MG63 (cell line): ENCODE data around the gene FSTL4. TPM values are rescaled to one million over a fixed set of nuclear protein-coding genes. Genes with fewer than 3 reads are reported as not detected.

Source experiments
- DNase-seq: peaks from one replicate; pipeline ENCODE4 v3.0.0-alpha.2; 2020
- H3K27me3 ChIP-seq: fragments of 250-450 bp; sonication (Bioruptor Pico); 2 replicates; pipeline ENCODE4 v1.5.1; 2020; ENCODE audit warnings: mild to moderate bottlenecking, moderate library complexity
- H3K36me3 ChIP-seq: fragments of 250-450 bp; sonication (Bioruptor Pico); 2 replicates; pipeline ENCODE4 v1.5.1; 2020; ENCODE audit warnings: mild to moderate bottlenecking, moderate library complexity
- H3K4me3 ChIP-seq: fragments of 250-450 bp; sonication (Bioruptor Pico); 2 replicates; pipeline ENCODE4 v1.5.1; 2020; ENCODE audit warnings: mild to moderate bottlenecking, moderate library complexity
- H3K9me3 ChIP-seq: fragments of 250-450 bp; sonication (Bioruptor Pico); 2 replicates; pipeline ENCODE4 v1.5.1; 2020; ENCODE audit warnings: mild to moderate bottlenecking, moderate library complexity
- total RNA-seq: library from RNA; depleted of rRNA; stranded (reverse); fragments of >200 nt; shearing (Covaris generic); gene quantifications from 2 replicates; pipeline ENCODE4 v1.2.3, GENCODE V29; 2014; ENCODE audit warnings: low replicate concordance

FSTL4 gene
- total RNA-seq, 1 experiment from 2014 or later: not detected

- Histone ChIP-seq H3K27me3 (no peaks in the 10 kb centered on the region), H3K36me3 (no peaks in the 10 kb centered on the region), H3K4me3 (no peak overlapping the region), H3K9me3 (no peaks in the 10 kb centered on the region)
- DNase-seq: no peak
Measured at GRCh38 chr5:133361922-133362321, 250.4 kb downstream of the FSTL4 start.

- DNase-seq: no peak
Measured at GRCh38 chr5:133360693-133361472, 251.5 kb downstream of the FSTL4 start.

DNA sequence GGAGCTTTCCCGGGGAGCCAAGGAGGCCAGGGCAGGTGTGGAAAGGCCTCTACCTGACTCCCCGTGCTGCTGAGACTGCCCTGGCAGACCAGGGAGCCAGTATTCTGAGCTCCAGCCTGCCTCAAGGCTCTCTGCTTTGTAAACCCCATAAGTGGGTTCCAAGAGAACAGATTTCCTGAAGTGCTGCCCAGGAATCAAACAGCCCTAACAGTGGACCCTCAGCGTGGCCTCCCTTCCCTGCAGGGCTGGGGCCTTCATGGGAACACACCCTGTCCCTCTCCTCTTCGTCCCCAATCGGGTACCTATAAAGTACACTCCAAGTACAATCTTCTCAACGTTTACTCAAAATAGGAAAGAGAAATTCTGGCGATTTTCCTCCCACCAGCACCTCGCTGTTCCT lies 252.5 kb downstream of the FSTL4 start:
- Histone ChIP-seq H3K27me3 (no peaks in the 10 kb centered on the region), H3K4me3 (no peak overlapping the region), H3K36me3 (no peaks in the 10 kb centered on the region), H3K9me3 (no peaks in the 10 kb centered on the region)
- DNase-seq: no peak

More at GRCh38 chr5:133360693-133361472, 251.5 kb downstream of the FSTL4 start:
- Histone ChIP-seq H3K4me3 (no peak overlapping the region), H3K36me3 (no peaks in the 10 kb centered on the region), H3K27me3 (no peaks in the 10 kb centered on the region), H3K9me3 (no peaks in the 10 kb centered on the region)

DNA sequence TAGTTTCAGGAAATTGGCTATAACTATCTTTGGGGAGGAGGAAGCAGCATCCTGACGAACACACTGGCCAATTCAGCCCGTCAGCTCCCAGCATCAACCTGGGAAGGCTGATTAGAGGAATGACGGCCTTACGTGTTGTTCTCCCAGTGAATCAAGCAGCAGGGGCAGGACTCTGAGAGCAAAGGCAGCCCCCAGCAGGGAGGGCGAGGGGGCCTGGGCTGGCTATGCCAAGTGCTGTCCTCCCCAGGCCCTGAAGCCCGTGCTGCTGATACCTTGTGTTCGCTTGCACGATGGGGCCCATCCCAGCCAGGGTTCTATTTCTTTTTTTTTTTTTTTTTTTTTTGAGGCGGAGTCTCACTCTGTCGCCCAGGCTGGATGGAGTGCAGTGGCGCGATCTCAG lies 254.1 kb downstream of the FSTL4 start:
- no peak for DNase-seq
- Histone ChIP-seq H3K36me3 (no peaks in the 10 kb centered on the region), H3K9me3 (no peaks in the 10 kb centered on the region), H3K4me3 (no peak overlapping the region), H3K27me3 (no peaks in the 10 kb centered on the region)

- no peaks in the 10 kb centered on the region for H3K27me3 ChIP-seq
- H3K36me3 ChIP-seq: no peaks in the 10 kb centered on the region
Measured at GRCh38 chr5:133357758-133358157, 254.6 kb downstream of the FSTL4 start.

GRCh38 chr5:133356984-133357421 lies 255.3 kb downstream of the FSTL4 start:
- no peaks in the 10 kb centered on the region for H3K36me3 ChIP-seq
- peaks cover 2% of the 10 kb centered on the region; the same call in 1 of the 2 replicates for H3K9me3 ChIP-seq
- H3K4me3 ChIP-seq: no peak overlapping the region
- peak; percentile 17 for DNase-seq
- no peaks in the 10 kb centered on the region for H3K27me3 ChIP-seq

More at GRCh38 chr5:133357758-133358157, 254.6 kb downstream of the FSTL4 start:
- Histone ChIP-seq H3K9me3 (peaks cover under 1% of the 10 kb centered on the region; the same call in 1 of the 2 replicates), H3K4me3 (no peak overlapping the region)
- no peak for DNase-seq

- no peaks in the 10 kb centered on the region for H3K27me3 ChIP-seq
- no peaks in the 10 kb centered on the region for H3K36me3 ChIP-seq
- no peak overlapping the region for H3K4me3 ChIP-seq
- no peak for DNase-seq
- H3K9me3 ChIP-seq: peaks cover 2% of the 10 kb centered on the region; the same call in 1 of the 2 replicates
Measured at GRCh38 chr5:133356396-133356983, 255.9 kb downstream of the FSTL4 start.

GRCh38 chr5:133354323-133355185 lies 257.8 kb downstream of the FSTL4 start:
- no peak for DNase-seq
- no peaks in the 10 kb centered on the region for H3K36me3 ChIP-seq
- H3K4me3 ChIP-seq: no peak overlapping the region
- peaks cover 2% of the 10 kb centered on the region; the same call in 1 of the 2 replicates for H3K9me3 ChIP-seq
- no peaks in the 10 kb centered on the region for H3K27me3 ChIP-seq

GRCh38 chr5:133353741-133354140 lies 258.6 kb downstream of the FSTL4 start:
- DNase-seq: no peak
- no peaks in the 10 kb centered on the region; the same call in 1 of the 2 replicates for H3K27me3 ChIP-seq
- H3K9me3 ChIP-seq: peaks cover 2% of the 10 kb centered on the region; the same call in 1 of the 2 replicates
- H3K36me3 ChIP-seq: no peaks in the 10 kb centered on the region
- H3K4me3 ChIP-seq: no peak overlapping the region

DNA sequence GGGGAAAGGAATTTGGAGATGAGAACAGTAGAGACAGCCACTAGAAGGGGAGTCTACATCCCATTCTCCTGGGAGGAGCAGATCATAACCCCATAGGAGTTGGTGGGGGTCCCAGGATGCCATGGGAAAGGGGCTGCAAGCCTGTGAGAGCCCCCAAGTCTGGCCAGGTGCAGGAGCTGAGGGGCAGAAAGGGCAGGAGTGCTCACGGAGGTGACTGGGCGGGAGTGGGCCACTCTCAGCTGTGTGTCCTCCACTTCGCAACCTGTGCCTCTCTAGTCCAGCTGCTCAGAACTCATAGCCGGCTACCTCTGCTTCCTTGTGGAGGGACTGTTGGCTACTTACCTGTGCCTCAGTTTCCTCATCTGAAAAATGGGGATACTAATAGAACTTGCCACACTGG lies 263.9 kb downstream of the FSTL4 start:
- no peak overlapping the region for H3K4me3 ChIP-seq
- peaks cover 2% of the 10 kb centered on the region; the same call in 1 of the 2 replicates for H3K9me3 ChIP-seq
- no peak for DNase-seq
- H3K27me3 ChIP-seq: peaks cover 15% of the 10 kb centered on the region
- H3K36me3 ChIP-seq: no peaks in the 10 kb centered on the region

- DNase-seq: no peak
- no peaks in the 10 kb centered on the region for H3K9me3 ChIP-seq
Measured at GRCh38 chr5:133347039-133347438, 265.3 kb downstream of the FSTL4 start.

GRCh38 chr5:133344266-133344665 lies 268.1 kb downstream of the FSTL4 start:
- no peak for DNase-seq
- Histone ChIP-seq H3K9me3 (no peaks in the 10 kb centered on the region), H3K4me3 (no peak overlapping the region), H3K36me3 (no peaks in the 10 kb centered on the region), H3K27me3 (peaks cover 15% of the 10 kb centered on the region)

More at GRCh38 chr5:133347039-133347438, 265.3 kb downstream of the FSTL4 start:
- peaks cover 15% of the 10 kb centered on the region for H3K27me3 ChIP-seq
- no peaks in the 10 kb centered on the region for H3K36me3 ChIP-seq
- H3K4me3 ChIP-seq: no peak overlapping the region

DNA sequence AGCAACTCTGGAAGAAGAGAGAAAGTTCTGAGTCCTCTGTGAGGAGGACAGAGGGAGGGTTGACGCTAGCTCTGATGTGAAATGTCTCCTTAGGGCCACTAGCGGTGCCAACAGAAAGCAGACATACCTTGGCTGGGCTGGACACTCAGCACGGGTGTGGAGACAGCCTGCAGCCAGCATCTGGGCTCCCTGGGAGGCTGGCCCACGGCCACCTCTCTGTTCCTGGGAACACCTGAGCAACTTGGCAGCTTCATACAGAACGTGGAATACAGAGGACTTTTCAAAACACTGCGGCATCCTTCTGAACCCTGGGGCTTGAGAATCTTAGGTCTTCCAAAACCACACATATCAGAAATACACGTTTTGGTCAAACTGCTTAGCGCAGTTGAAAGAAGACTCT lies 269.1 kb downstream of the FSTL4 start:
- Histone ChIP-seq H3K9me3 (no peaks in the 10 kb centered on the region), H3K4me3 (no peak overlapping the region), H3K36me3 (no peaks in the 10 kb centered on the region), H3K27me3 (peaks cover 11% of the 10 kb centered on the region)
- DNase-seq: no peak

DNA sequence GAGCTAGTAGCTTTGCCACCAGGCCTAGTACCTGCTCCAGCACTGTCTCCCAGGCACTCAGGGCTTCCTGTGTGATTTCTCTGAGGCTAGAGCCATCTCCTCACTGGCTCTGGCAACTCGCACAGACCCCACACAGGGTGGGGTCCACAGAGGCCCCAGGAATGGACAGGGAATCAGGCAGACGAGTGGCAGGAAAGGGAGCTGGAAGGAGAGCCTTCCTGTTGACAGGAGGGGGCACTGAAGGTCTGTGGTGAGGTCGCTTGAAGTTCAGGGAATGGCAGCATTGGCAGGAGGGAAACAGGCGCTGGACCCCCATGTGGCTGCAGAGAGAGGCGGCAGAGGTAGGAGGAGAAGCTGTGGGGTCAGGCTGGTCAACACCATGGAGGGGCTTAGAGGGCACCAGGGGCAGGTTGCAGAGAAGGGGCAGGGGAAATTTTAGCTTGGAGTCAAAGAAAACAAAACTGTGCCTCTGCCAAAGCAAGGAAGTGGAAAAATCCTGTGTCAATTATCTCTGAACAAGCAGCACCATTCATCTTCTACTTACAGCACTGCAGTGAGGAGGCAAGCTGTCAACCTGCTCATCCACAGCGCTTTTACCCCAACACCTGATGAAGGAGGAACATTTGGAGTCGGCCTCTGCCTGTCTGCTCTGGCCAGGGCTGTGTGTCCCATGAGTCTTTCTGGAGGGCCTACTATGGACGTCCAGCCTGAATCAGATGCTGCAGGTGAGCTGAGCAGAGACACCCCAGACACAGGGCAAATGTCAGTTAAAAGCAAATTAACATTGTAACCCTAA lies 270.2 kb downstream of the FSTL4 start:
- no peaks in the 10 kb centered on the region for H3K36me3 ChIP-seq
- H3K4me3 ChIP-seq: no peak overlapping the region
- no peaks in the 10 kb centered on the region for H3K9me3 ChIP-seq
- peaks cover 6% of the 10 kb centered on the region for H3K27me3 ChIP-seq
- no peak for DNase-seq

DNA sequence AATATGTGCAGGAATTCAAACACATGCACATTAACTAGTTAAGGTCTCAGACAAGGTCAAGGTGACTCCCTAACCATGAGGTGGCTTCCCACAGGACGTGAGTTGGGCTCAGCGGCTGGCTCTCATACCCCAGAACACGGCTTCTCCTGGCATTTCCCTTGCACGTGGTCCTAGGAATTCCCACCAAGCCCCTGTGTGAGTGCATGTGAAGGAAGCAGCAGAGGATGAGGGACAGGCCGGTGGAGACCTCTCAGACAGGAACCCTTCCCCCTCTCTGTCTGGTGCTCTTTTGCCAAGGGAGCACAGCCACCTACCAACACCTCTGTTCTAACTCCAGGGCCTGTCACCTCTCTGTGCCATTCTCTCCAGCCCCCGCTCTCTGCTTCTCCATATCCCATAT lies 271.0 kb downstream of the FSTL4 start:
- Histone ChIP-seq H3K4me3 (no peak overlapping the region), H3K36me3 (no peaks in the 10 kb centered on the region), H3K9me3 (no peaks in the 10 kb centered on the region), H3K27me3 (peaks cover under 1% of the 10 kb centered on the region; the same call in 1 of the 2 replicates)
- no peak for DNase-seq

DNA sequence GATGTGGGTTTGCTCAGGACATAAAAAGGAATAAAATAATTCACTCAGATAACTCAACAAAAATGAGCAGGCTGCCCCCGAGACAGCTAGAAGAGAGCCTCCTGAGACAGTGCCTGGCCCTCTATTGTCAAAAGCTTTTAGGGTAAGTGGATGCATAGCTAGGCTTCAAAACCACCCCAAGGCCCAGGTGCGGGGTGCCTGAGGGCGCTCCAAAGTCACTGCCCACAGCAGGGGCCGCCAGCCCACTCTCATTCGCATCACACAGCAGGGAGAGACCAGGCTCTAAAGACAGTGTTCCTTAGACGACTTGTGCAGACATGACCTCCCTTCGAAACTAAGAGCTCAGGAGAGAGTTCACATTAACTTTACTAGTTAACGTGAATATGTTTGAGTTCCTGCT lies 271.5 kb downstream of the FSTL4 start:
- Histone ChIP-seq H3K36me3 (no peaks in the 10 kb centered on the region), H3K27me3 (no peaks in the 10 kb centered on the region; the same call in 1 of the 2 replicates), H3K4me3 (no peak overlapping the region), H3K9me3 (no peaks in the 10 kb centered on the region)
- DNase-seq: no peak
